GM19324 (cell line): ENCODE data around the gene PCDHB1.

Experiments
- ATAC-seq: cut with Tn5 transposase; IDR thresholded peaks from one replicate; pipeline ENCODE4 v1.9.1; 2021; ENCODE audit warnings: mild to moderate bottlenecking, moderate library complexity; ENCODE audit not compliant: unreplicated experiment, low FRiP score

PCDHB1 gene, protein sequence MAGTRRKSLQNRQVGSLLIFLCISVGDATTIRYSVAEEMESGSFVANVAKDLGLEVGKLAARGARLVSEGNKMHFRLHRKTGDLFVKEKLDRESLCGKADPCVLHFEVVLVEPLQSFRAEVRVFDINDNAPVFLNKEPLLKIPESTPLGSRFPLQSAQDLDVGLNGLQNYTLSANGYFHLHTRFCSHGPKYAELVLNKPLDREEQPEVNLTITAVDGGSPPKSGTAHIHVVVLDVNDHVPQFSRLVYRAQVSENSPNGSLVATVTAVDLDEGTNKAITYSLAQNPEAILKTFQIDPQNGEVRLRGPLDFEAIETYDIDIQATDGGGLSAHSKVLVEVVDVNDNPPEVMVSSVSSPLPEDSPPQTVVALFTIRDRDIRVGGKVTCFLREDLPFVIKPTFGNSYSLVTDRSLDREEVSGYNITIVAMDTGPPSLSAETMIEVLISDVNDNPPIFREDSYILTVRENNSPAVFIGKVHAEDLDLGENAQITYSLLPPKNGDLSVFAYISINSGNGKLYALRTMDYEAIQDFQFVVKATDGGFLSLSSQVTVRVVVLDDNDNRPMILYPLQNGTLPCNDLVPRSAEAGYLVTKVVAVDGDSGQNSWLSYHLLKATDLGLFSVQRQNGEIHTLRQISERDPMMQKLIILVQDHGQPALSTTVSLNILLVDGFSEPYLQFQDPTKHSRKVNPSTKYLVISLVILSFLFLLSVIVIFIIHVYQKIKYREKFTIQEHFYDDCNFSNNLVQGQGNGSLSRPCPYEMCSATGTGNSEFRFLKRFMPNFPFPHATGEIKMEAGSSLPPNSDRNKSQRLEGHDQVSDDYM

DNA sequence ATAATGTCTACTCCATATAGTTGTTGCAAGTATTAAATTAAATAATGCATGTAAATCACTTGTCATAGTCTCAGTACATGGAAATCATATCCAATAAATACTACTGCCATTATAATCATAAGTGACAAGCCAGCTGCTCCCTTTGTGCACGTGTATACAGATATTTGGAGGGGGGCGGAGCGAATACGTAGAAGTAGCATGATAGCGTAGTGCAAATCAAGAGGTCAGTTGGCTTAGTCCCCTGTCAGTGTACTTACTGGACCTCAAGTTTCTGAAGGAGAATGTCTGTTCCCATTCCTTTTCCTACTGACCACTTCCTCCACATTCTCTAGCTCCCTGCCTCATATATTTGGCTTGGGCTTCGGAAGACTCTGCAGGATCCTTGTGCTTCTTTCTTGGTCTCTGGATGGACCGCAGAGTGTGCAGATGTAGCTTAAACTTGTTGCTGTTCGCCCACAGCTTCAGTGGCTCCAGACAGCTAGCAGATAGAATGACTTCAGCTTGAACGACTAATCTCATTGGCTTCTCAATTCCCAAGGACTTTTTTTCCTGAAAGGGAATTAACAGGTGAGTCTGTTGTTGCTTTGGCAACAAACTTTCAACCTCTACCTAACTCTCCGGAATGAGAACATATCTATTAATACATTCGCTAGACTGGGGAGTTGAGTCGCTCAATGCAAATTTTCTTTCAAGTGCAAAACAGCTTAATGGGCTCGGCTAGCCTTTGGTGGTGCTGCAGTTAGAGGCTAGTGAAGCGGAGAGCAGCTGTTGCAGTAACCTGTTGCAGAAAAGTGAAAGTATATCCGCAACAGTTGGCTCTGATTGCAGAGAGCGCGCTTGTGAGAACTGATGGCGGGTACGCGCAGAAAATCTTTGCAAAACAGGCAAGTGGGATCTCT is at the start of gene PCDHB1:
PCDHB1 (plus strand) TSS at position 753 of the 899 bp plus-strand sequence; CDS start at position 850, 97 bp downstream.
- ATAC-seq: no peak

DNA sequence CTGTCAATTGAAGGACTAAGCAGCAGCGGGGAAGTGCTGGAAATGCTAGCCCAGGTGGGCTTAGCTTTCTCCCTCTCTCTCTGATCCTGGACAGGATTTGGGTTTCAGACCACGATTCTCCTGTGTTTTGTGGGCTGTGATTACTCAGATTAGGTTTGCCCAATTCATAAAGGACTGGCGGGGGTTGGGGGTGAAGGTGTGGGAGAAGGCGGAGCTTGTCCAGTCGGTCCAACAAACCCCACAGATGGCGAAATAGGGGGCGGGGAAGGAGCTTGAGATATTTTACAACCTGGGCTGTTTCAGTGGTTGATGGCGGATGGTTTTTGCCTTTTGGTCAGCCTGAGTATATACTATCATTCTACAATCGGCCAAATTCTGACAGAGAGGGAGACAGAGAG is 49.7 kb upstream of the PCDHB1 start:
- no peak for ATAC-seq

DNA sequence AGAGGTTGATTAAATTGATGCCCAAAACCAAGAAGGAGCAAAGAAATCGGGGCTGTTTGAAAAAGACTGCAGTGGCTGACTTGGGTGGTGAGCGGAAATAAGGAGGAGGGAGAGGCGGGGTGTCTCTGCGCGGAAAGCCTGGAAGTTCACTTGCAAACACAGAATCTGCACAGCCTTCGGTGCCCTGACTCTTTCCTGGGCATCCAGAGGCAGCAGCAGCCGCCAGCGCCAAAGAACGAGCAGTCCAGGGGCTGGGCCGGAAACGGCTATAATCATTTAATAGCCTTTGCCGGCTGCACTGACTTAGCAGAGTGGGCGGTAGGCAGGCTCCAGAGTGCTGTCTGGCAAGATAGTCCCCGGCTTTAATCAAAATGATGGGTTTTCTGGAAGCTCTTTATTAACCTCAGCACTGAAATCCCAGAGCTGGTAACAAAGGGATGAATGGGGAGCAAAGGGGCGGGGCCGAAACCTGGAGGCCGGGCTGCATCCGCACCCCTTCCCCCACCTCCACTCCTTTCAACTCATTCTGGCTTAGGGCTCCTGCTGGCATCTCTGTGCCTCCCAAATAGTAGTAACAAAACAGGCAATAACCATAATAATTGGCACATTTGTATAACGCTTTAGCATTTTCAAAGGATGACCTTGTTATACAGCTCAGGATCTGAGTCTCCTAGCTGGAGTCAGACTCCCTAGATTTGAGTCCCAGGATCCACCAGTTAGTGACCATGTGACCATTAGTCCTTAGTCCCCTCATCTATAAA is 49.1 kb upstream of the PCDHB1 start:
- ATAC-seq: no peak

DNA sequence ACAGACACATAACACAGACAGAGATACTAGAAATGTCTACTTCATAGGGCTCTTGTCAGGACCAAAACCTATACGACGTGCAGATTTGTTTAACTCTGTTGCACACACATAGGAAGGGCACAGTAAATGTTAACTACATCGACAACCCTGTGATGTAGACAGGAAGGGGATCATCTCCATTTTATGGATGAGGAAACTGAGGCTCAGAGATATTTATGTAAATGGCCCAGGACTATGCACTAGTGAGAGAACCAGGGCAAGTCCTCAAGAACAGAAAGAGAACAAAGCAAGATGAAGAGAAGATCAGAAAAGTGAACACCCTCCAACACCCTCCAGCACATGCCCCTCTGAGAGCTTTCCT is 48.6 kb upstream of the PCDHB1 start:
- ATAC-seq: no peak

DNA sequence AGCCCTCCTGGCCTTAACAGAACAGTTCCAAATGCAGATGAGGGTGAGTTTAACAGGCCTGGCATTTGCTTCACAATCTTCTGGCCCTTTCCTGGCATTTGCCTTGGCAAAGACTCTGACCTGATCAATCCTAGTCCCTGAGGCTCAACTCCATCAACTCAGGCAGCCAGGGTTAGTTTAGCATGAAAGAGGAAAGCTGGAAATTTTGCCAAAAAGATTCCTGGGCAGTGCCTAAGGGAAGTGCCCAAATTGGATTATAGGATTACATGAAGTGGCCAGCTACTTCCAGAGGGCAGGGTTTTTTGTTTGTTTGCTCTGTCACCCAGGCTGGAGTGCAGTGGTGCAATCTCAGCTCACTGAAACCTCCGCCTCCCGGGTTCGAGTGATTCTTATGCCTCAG is 48.1 kb upstream of the PCDHB1 start:
- no peak for ATAC-seq

DNA sequence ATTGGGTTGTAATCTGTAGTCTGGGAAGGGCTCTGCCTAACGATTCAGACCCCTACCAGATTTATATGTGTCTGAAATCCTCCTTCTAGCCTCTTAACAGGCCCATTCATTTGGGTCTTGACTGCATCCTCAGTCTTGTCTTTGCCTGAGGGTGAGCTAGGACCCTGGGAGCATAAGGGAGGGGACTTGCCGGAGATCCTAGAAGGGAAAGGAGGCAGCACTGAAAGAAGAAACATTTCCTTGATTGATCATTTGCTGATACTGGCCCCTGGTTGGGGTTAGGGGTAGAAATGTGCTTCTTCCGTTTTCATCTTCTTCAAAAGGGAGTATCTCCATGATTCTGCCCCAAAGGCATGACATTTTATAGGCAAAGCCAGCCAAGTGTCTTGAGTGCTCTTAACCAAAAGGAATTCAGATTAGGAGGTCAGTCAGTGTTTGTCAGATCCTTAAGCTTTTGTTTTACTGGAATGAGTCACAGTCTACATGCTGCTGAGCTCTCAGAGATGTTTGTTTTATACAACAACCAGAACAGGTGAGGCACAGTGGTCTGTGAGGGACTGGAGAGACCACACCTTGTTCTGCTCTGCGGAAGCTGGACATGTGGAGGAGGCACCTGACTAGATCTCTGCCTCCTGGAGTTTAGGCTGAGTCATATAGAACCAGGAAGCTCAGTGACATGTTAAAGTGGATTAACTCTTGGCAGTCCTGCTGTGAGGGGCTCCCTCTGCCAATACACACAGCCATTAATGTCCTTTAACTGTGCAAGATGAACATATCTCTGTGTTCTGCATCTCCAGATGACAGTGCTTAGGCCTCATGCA is 47.2 kb upstream of the PCDHB1 start:
- no peak for ATAC-seq

DNA sequence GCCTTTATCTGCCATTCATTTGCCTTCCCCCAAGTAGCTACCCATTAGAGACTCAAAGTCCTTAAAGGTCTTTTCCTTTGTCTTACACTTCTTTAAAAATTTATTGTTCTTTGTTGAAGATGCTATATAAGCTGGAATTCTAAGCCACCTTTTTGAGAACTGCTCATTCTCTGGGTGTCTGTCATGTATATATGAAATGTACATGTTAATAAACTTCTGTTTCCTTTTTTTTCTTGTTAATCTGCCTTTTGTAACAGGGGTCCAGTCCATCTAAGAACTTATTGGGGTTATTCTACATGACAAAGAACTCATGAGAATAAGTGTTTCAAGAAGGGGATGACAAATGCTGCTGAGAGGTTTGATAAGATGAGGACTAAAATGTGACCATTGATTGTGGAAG is 43.4 kb upstream of the PCDHB1 start:
- no peak for ATAC-seq

DNA sequence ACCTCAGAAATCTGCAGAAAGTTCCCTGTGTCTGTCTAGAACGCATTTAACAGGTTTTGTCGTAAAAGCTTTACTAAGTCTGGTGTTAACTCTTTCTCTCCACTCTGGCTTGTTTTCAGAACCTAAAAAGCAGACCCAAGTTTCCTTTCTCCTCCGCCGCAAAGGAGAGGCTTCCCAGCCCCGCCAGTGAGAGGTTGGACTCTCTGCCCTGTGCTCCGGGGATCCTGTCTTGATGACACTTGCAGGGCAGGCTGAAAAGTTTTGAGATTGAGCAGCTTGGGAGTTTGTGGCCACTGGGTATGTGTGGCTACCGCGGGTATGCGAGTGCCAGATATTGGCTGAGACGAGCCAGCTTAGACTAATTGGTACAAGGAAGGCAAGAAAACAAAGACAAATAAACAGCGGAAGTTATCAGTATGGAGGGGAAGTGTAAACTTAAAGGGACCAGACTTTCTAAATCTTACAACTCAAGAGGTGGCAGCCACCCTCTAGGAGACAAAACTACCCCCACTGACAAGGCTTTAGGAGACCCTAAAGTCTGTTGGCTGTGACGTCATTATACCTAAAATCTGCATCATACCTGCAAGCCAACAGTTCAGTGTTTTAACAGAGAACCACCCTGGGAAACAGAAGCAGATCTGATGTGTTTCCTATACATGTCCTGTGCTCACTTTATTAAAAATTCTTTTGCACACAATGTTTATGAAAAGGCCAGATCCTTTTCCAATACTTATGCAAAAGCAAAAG is 41.0 kb upstream of the PCDHB1 start:
- ATAC-seq: no peak

DNA sequence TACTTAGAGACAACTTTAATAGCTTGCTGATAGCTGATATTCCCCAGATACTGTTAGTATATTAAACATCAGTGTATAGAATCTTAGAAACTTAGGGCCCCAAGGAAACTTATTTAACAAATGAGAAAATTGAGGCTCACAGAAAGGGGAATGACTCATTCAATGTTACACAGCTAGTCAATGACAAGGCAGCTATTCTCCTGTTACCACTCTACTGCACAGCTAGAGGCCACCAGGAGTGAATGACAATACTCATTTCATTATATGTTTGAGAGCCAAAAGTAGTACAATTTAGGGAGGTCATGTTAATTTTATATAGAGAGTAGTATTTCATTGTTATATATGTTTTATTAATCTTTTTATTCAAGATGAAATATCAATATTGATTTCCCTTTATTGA is 33.2 kb upstream of the PCDHB1 start:
- ATAC-seq: no peak

DNA sequence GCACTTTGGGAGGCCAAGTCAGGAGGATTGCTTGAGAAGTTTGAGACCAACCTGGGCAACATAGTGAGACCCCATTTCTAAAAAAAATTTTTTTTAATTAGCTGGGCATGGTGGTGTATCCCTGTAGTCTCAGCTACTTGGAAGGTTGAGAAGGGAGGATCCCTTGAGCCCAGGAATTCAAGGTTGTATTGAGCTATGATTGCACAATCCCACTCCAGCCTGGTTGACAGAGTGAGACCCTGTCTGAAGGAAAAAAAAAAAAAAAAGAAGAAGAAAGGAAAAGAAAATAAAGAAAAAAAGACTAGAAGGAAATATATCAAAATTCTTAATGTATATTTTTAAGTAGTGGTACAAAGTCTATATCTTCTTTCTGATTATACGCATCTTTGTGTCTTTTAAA is 28.8 kb upstream of the PCDHB1 start:
- no peak for ATAC-seq

DNA sequence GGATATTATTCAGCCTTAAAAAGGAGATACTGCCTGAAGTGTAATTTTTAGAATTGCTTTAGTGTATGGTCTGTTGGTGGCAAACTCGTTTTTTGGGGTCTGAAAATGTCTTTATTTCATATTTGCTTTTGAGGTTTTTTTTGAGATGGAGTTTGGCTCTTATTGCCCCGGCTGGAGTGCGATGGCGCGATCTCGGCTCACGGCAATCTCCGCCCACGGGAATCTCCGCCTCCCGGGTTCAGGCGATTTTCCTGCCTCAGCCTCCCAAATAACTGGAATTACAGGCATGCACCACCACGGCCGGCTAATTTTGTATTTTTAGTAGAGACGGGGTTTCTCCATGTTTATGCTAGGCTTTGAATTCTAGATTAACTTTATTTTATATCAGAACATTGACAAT is 20.2 kb upstream of the PCDHB1 start:
- no peak for ATAC-seq

DNA sequence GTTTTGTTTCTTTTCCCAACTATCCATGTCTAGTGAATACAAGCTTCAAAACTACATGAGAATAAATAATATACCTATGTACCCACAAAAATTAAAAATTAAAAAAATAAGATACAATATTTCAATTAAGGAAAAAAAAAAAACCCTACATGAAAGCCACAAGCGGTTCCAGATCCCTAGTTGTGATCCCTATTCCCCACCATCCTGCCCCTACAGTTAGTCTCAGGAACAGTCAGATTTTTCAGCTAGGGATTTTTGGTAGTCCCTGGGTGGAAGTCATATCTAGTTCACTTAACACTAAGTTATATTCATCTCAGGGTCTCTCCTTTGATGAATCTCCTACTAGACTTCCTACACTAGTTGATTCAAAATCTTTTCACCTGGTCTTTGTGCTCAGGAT is 18.5 kb upstream of the PCDHB1 start:
- no peak for ATAC-seq

DNA sequence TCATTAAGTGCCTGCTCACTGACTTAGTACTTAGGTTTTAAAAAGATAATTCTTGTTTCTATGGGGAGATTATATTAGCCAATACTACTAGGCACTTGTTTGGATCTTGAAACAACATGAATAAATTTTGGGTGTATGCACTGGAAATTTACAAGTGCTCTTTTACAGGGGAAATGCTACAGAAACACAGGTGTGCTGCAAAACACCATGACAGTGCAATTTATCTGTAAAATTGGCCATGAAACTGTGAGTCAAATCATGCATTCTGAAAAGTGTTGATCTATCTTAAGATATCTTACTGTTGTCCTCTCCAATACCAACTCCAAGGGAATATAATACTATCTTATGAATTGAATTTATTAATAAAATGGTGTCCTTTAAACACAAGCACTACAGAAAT is 12.1 kb upstream of the PCDHB1 start:
- no peak for ATAC-seq

DNA sequence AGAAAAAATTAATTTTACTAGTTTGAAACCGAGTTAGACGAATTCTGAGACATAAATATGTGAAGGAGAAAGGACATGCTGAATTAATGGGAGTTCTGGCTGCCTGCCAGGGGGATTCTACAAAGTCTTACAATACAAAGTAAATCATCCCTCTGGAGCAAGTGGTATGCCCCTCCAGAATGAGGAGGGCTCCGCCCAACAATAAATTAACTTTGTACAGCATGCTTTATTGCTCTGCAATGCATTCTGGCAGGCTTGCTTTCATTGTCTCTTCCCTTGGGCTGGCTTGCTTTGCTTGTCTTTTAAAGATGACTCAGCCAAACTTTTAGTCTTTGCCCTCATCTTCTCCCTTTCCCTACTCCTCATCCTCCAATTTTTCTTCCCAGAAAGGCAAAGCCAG is 11.7 kb upstream of the PCDHB1 start:
- no peak for ATAC-seq

DNA sequence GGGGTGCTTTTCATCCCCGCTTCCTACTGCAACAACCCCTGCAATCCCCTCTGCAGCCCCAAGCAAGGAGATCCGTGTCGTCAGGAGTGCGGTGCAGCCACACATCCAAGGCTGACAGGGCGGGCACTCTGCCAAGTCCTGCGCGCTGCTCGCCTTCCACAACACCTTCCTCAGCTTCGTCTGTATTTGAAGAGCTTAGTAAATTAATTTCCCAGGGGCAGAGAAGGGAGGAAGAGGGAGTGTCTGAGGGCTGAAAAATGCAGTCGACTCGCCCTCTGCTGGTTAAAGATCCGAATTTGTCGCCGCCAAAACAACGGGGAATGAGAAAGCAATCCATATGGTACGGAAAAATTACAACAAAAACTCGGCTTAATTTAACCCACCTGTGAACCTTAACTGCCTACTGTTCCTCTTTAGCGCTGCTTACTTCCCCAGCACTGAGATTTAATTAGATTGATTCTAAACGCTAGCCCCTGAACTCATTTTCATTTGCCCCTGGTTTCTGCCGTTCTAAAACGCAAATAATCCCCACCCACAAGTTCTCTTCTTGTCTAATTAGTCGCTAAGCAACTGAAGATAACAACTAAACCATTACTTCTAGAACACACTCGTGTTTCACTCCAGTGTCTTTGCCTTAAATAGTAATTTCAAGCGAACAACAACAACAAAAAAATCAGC is 10.9 kb upstream of the PCDHB1 start:
- no peak for ATAC-seq

DNA sequence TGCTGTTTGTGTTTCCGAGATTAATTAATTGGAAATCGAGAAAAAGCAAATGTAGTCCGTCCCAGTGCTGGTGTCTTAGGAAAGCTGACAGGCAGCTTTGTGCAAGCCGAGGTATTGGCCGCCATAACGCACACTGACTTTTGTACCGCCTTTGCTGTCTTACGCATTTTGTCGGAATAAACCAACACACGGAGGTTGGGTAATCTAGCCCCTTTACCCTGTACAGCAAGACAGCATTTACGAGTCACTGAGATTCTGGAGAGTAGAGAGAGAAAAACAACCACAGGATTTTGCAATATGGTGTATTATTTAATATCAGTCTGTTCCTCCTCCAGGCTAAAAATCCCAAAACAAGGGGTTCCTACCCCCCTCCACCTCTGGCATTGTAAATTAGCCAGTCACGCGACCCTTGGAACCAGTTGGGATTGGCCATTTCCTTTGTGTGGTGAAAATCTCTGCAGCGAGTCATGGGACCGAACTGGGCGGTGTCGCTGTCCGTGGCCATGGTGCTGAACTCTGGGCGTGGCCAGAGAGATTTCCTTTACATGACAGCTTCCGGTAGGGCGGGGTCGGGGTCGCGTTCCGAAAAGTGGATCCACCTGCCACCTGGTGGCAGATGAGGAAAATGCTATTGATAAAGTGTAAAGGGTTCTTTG is 10.3 kb upstream of the PCDHB1 start:
- ATAC-seq: no peak

DNA sequence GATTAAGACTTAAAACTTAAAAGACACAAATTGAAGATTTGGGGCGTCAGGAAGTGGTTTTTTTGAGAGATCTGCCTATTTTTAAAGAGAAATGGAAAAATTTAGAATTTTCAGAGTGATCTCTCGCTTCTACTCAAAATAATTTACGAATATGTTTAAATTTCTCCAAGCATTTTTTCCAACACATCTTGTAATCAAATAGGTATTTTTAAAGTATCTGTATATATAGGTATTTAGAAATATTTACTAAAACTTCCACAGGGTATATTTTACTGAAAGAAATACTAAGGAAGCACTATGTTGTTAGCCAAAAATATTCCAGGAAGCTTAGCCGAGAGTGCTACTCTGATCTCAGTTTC is 9.8 kb upstream of the PCDHB1 start:
- ATAC-seq: no peak

DNA sequence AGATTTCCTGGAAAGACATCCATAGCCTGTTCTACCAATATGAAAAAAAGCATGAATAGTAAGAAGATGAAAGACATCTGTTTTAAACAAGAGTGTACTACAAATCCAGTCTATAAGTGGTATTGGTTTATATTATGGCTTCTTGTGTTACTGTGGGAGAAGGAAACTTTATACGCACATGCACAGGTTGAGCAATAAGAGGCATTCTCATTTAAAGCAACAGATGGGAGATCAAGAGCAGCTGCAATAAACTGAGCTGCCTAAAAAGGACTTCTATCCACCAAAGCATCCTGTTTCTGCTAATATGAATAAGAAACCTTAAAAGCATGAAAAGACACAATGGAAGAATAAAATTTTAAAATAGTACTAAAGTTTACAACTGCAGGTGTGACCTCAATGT is 8.6 kb upstream of the PCDHB1 start:
- no peak for ATAC-seq
